Lung microvascular endothelial cell (primary cell): ENCODE results near the gene CARS1. TPM values are rescaled to one million over a fixed set of nuclear protein-coding genes. Genes with fewer than 3 reads are reported as not detected.
A peak's percentile ranks its signal among the peaks of the same experiment; 100 is the strongest.

Experiments used
- DNase-seq, 2 donors: peaks; one replicate each; pipeline versions ENCODE4 v3.0.0 to v3.0.0-alpha.2; 2010; ENCODE audit warnings: low read depth in 2 of 2
- total RNA-seq: library from RNA; depleted of rRNA; stranded (reverse); fragments of >200 nt; gene quantifications from 2 replicates; pipeline ENCODE4 v1.2.1, GENCODE V29; 2014

CARS1 gene
- total RNA-seq, 1 donor from 2014 or later = 42.1 TPM

- DNase-seq = no peak
These were observed 62.9 kb downstream of the CARS1 start for GRCh38 chr11:2994336-2994730.

DNA sequence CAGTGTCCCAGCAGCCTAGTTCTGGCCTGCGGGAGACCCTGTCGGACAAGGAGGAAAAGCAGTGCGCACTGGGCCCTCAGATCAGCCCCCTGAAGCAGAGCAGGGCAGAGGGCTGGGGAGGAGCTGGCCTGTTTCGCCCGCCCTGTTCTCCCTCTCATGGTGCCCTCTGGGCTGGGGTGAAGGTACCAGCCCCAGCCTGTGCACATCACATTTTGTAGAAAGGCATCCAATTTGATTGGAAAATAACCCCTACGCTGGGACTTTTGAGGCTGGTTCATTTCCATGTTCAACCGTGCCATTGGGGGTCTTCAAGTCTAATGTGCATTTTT, 64.3 kb downstream of the CARS1 start:
- no peak for DNase-seq

GRCh38 chr11:2992234-2992996, 64.8 kb downstream of the CARS1 start, which contains the start of gene NAP1L4:
Gene NAP1L4, minus strand, starts transcription at chr11:2992329. Its CDS starts 13,109 bp downstream, at chr11:2979220.
- peak; percentile 98 for DNase-seq

- DNase-seq = peak in 1 of 2 donors; percentile 54
These were observed 65.6 kb downstream of the CARS1 start for GRCh38 chr11:2991452-2992233.

DNA sequence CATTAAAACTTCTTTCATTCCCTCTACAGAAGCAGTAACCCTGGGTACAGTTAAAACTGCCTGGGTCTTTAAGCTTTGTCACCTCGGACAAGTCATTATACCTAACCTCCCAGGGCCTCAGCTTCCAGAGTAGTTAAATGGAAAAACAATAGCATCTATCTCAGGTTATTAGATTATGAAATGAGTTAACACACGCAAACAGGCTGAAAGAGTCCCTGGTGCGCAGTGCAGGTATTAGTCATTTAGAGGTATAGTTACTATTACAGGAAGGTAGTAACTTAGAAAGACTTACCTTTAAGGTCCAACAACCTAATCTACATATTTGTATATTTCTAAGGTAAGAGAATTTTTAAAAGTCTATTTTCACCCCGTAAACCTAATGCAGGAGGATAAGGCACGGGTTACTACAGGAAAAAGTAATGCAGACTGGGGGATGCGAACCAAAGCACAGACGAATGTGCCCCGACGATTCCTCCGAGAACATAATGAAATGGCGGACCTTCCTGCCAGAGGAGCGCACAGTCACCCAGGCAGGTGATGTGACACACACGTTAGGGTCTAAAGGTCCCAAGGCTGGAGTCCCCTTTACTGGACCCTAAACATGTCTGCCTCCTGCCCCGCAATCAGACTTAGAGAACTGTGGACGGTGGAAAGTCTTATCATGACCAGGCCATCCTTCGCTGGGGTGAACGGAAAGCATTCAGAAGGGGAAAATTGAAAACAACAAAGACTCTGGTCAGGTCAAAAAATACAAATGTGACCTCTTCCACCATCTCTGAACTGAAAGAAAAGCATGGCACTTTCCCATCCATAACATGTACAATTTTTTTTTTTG, 66.4 kb downstream of the CARS1 start:
- peak; percentile 33 to 34 for DNase-seq

GRCh38 chr11:2989551-2989950, 67.7 kb downstream of the CARS1 start:
- peak in 1 of 2 donors; percentile 30 for DNase-seq

DNA sequence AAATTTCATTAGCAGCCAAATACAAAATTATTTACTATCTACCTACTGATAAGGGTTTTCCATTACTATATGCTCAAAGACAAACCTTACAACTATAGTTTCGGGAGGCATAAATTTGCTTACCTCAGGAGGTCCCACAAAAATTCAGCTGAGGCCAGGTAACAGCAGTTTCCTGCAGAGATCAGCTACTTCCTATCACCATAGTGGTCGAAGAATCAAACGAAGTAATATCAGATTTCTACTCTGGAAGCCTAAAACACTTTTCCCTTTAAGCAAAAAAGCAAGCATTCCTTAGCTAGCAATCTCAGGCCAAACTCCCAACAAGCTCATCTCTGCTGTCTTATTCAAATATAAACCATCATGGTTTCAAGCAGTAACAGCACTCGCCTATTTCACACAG, 68.2 kb downstream of the CARS1 start:
- peak in 1 of 2 donors; percentile 69 for DNase-seq

GRCh38 chr11:2987881-2988861, 69.1 kb downstream of the CARS1 start:
- peak in 1 of 2 donors; percentile 38 for DNase-seq

GRCh38 chr11:2983908-2984307, 73.3 kb downstream of the CARS1 start:
- DNase-seq = no peak

GRCh38 chr11:2982214-2982613, 75.0 kb downstream of the CARS1 start:
- no peak for DNase-seq

DNA sequence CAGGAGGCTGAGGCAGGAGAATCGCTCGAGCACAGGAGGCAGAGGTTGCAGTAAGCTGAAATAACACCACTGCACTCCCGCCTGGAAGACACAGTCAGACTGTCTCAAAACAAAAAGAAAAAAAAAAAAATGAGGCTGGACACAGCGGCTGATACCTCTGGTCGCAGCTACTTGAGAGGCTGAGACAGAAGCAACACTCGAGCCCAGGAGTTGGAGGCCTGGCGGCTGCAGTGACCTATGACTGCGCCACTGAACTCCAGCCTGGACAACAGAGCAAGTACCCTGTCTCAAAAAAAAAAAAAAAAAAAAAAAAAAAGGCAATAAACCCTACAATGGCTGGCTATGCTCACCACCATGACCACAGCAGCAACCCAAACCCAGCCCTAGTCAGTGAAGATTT, 76.1 kb downstream of the CARS1 start:
- no peak for DNase-seq

DNA sequence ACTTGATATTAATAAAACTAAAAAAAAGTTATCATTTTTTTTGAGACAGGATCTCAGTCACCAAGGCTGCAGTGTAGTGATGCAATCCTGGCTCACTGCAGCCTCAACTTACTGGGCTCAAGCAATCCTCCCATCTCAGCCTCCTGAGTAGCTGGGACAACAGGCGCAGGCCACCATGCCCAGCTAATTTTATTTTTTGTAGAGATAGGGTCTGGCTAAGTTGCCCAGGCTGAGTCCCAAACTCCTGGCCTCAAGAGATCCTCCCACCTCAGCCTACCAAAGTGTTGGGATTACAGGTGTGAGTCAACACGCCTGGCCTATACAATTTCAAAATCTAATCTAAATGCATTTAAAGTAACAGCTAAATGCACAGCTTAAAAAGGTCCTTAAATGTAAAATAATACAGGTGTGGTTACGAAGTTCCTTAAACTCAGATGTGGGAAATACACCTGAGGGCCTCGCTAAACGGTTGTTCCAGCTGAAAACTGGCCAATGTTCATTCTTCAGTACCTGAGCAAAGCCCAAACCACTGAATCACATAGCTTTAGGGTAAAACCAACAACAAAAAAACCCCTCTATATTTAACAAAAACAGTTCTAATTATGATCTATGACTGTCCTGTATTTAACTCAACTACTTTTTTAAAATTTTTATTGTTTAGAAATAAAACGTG, 76.9 kb downstream of the CARS1 start:
- DNase-seq = no peak

DNA sequence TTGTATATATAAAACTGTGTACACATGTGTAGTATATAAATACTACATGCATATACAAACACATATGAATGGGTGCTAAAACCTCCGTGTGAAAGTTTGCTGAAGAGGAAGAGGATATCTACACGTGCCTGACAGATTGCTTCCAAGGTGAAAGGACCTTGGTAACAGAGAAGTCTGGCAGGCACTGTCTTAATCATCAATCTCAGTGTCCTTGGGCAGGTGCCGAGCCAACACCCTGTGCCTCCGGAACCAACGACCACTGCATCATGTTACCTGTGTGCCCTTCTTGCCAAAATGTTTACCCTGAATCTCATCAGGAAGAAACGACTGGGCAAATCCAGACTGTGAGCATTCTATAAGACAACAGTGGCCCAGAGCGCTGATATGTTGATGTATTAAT, 80.1 kb downstream of the CARS1 start:
- no peak for DNase-seq

GRCh38 chr11:2976294-2977063, 80.7 kb downstream of the CARS1 start:
- DNase-seq = no peak

DNA sequence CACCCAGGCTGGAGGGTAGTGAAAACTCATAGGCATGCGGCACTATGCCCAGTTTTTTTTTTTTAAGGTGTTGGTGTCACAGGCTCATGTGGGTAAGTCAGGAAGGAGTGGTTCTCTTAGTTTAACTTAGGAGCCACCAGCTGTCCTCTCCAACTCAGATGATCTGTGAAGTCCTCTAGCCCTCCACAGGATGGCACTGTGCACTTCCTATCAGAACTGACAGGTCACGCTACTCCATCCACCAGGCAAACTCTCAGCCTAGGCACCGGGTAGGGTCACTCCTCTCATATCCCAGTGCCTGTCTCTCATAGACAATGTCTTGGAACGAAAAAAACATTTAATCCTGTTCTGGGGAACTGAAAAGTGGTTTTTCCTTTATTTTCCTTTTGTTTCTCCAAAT, 81.6 kb downstream of the CARS1 start:
- peak; percentile 54 to 77 for DNase-seq

GRCh38 chr11:2974272-2974671, 83.0 kb downstream of the CARS1 start:
- no peak for DNase-seq

GRCh38 chr11:2968341-2968900, 88.8 kb downstream of the CARS1 start:
- no peak for DNase-seq

DNA sequence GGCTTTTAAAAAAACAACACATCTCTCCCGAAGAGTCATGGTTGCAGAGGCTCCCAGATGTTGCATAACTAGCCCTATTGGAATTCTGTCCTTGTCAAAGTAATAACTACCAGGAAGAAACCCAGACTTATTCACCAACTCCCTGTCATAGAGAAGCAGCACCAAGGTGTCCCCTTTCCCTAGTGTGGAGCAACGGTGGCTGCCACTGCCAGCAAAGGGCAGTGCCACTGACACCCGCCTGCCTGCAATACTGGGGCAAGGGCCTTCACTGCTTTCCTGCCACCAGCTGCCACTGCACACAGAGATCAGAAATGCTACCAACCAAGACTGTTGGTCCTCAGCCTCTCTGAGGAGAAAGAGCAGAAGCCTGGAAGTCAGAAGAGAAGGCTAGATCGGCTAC, 92.4 kb downstream of the CARS1 start:
- no peak for DNase-seq

GRCh38 chr11:2963761-2964160, 93.5 kb downstream of the CARS1 start:
- DNase-seq = no peak
